Ishikawa (cell line): ENCODE results near the gene SH3PXD2A.

Source experiments
- CEBPB ChIP-seq: IDR thresholded peaks from 2 replicates; pipeline ENCODE4 v1.6.1; 2012
- EGR1 ChIP-seq: IDR thresholded peaks from 2 replicates; pipeline ENCODE4 v1.6.1; 2012
- EP300 ChIP-seq: IDR thresholded peaks from 2 replicates; pipeline ENCODE4 v1.6.1; 2012; ENCODE audit warnings: borderline replicate concordance
- NFIC ChIP-seq: IDR thresholded peaks from 2 replicates; pipeline ENCODE4 v1.6.1; 2012
- RAD21 ChIP-seq: IDR thresholded peaks from 2 replicates; pipeline ENCODE4 v1.6.1; 2012; ENCODE audit warnings: low read depth
- TAF1 ChIP-seq: IDR thresholded peaks from 2 replicates; pipeline ENCODE4 v1.6.1; 2012; ENCODE audit warnings: low read depth, mild to moderate bottlenecking
- YY1 ChIP-seq: IDR thresholded peaks from 2 replicates; pipeline ENCODE4 v1.6.1; 2012; ENCODE audit warnings: low read depth
- TF ChIP-seq, protein P1 (sequence below): IDR thresholded peaks from 2 replicates; pipeline ENCODE4 v1.6.1; 2012; ENCODE audit warnings: low read depth, mild to moderate bottlenecking
- TF ChIP-seq, protein P2 (sequence below): IDR thresholded peaks from 2 replicates; pipeline ENCODE4 v1.6.1; 2012
- TF ChIP-seq, protein P3 (sequence below): IDR thresholded peaks from 2 replicates; pipeline ENCODE4 v1.6.1; 2012

DNA sequence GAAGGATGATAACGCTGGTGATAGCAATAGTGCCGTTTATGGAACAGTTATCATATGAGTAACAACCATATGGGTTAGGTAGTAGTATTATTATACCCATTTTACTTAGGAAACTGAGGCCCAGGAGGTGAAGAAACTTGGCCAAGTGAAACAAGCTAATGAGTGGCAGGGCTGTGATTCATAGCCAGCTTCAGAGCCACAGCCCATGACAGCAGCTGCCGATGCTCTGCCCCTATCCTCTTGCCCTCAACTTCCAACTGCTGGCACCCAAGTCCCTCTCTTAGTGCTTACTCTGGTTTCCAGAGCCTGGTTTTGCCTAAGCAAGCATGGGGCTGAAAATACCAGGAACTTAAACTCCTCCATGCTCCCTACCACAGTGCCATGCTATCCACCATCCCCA lies 12.3 kb downstream of the SH3PXD2A start:
- TF ChIP-seq, protein P1, sequence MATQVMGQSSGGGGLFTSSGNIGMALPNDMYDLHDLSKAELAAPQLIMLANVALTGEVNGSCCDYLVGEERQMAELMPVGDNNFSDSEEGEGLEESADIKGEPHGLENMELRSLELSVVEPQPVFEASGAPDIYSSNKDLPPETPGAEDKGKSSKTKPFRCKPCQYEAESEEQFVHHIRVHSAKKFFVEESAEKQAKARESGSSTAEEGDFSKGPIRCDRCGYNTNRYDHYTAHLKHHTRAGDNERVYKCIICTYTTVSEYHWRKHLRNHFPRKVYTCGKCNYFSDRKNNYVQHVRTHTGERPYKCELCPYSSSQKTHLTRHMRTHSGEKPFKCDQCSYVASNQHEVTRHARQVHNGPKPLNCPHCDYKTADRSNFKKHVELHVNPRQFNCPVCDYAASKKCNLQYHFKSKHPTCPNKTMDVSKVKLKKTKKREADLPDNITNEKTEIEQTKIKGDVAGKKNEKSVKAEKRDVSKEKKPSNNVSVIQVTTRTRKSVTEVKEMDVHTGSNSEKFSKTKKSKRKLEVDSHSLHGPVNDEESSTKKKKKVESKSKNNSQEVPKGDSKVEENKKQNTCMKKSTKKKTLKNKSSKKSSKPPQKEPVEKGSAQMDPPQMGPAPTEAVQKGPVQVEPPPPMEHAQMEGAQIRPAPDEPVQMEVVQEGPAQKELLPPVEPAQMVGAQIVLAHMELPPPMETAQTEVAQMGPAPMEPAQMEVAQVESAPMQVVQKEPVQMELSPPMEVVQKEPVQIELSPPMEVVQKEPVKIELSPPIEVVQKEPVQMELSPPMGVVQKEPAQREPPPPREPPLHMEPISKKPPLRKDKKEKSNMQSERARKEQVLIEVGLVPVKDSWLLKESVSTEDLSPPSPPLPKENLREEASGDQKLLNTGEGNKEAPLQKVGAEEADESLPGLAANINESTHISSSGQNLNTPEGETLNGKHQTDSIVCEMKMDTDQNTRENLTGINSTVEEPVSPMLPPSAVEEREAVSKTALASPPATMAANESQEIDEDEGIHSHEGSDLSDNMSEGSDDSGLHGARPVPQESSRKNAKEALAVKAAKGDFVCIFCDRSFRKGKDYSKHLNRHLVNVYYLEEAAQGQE = no peak
- TF ChIP-seq TAF1 (no peak), YY1 (no peak), RAD21 (no peak), NFIC (no peak), EP300 (no peak), CEBPB (no peak), EGR1 (no peak)
- TF ChIP-seq, protein P2, sequence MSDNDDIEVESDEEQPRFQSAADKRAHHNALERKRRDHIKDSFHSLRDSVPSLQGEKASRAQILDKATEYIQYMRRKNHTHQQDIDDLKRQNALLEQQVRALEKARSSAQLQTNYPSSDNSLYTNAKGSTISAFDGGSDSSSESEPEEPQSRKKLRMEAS = no peak
- TF ChIP-seq, protein P3, sequence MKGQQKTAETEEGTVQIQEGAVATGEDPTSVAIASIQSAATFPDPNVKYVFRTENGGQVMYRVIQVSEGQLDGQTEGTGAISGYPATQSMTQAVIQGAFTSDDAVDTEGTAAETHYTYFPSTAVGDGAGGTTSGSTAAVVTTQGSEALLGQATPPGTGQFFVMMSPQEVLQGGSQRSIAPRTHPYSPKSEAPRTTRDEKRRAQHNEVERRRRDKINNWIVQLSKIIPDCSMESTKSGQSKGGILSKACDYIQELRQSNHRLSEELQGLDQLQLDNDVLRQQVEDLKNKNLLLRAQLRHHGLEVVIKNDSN = no peak
